LNCAP (cell line): ENCODE data around the gene SSTR5.

ENCODE experiments used
- CTCF ChIP-seq: fragments of 450-650 bp; IDR thresholded peaks from 2 replicates; pipeline ENCODE4 v1.5.1; 2017; ENCODE audit warnings: mild to moderate bottlenecking

The SSTR5 gene

GRCh38 chr16:1124291-1124690 lies 51.7 kb downstream of the SSTR5 start:
- no peak for TF ChIP-seq CTCF

GRCh38 chr16:1124795-1125194 lies 52.2 kb downstream of the SSTR5 start:
- TF ChIP-seq CTCF, result no peak

GRCh38 chr16:1125471-1125870 lies 52.9 kb downstream of the SSTR5 start:
- TF ChIP-seq CTCF, result no peak

GRCh38 chr16:1126044-1126443 lies 53.5 kb downstream of the SSTR5 start:
- TF ChIP-seq CTCF, result no peak

- no peak for TF ChIP-seq CTCF
Observed at GRCh38 chr16:1126586-1126985, 54.0 kb downstream of the SSTR5 start.

- no peak for TF ChIP-seq CTCF
Observed at GRCh38 chr16:1127101-1127500, 54.6 kb downstream of the SSTR5 start.

- TF ChIP-seq CTCF, result no peak
Observed at GRCh38 chr16:1127971-1128715, 55.6 kb downstream of the SSTR5 start.
